ENCODE data around the gene SNX27. TPM values are rescaled to one million over a fixed set of nuclear protein-coding genes. Genes with fewer than 3 reads are reported as not detected.

The SNX27 gene
- total RNA-seq, 2 experiments from 2014 or later, result 13.2 to 13.3 TPM

GRCh38 chr1:151610142-151610541, 1.7 kb upstream of the SNX27 start:
- H3K27ac Mint-ChIP-seq, result no peak overlapping the region
- H3K9me3 Mint-ChIP-seq, result no peaks in the 10 kb centered on the region
- intact Hi-C loops (cut with DNase I, micrococcal nuclease), result loop anchor here in 1 of 2 experiments (2.0 kb wide), 1 partner anchor 151 kb away; the partner anchor contains the start of gene POGZ
- ATAC-seq (ENCODE audit: poor library complexity) (no peak), DNase-seq (no peak)
- peaks cover 20% of the 10 kb centered on the region for H3K36me3 Mint-ChIP-seq (ENCODE audit: low read depth)
- Histone ChIP-seq H3K27me3 (ENCODE audit: control insufficient read depth in 1 of 2, insufficient read depth in 2 of 2, low read length in 2 of 2) (no peaks in the 10 kb centered on the region), H3K36me3 (ENCODE audit: insufficient read depth, low read length) (peaks cover 2% of the 10 kb centered on the region), H3K27ac (ENCODE audit: low read depth in 1 of 2, low read length in 2 of 2) (no peak overlapping the region), H3K4me3 (ENCODE audit: low read length) (no peak overlapping the region), H3K9me3 (ENCODE audit: control insufficient read depth in 1 of 2, insufficient read depth in 1 of 2, low read length in 2 of 2) (no peaks in the 10 kb centered on the region), H3K4me1 (ENCODE audit: insufficient read depth, low read length) (peaks cover 18% of the 10 kb centered on the region)
- H3K4me1 Mint-ChIP-seq (ENCODE audit: low read depth), result peaks cover 32% of the 10 kb centered on the region
- TF ChIP-seq CTCF (IDR thresholded peaks at IDR 0.05), result no peak
- H3K4me3 Mint-ChIP-seq, result no peak overlapping the region
- H3K27me3 Mint-ChIP-seq, result peaks cover 24% of the 10 kb centered on the region
- ChIA-PET POLR2A (no interaction called here), CTCF (interaction anchor here (0.9 to 1.3 kb wide), 3 partner anchors 13 to 194 kb away, joined by 3 to 5 read pairs (median 3); no protein-coding TSS in a partner anchor)

DNA sequence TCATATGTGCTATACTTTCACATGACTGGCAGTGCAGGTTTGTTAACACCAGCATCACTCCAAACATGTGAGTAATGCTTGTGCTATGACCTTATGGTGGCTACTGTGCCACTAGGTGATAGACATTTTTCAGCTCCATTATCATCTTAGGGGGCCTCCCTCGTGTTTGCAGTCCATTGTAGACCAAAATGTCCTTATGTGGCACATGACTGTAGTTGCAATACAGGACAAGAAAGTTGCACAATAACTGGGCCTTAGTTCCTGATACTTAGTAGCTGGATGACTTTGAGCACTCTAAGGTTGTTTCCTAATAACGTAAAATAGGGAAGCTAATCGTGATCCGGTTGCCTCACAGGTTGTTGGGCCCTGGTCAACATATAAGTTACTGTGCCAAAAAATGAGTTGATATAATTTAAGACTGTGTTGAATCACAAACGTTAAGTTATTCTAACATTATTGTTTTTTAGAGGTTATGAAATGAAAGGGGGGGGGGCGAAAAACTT, 511 bp upstream of the SNX27 start:
- H3K4me1 Mint-ChIP-seq (ENCODE audit: low read depth), result peaks cover 44% of the 10 kb centered on the region

More for the DNA sequence above, 511 bp upstream of the SNX27 start:
- ATAC-seq (ENCODE audit: poor library complexity) (no peak), DNase-seq (peak in 3 of 14 experiments; percentile 35 to 73 (median 62))
- Histone ChIP-seq H3K27me3 (ENCODE audit: control insufficient read depth in 1 of 2, insufficient read depth in 2 of 2, low read length in 2 of 2) (no peaks in the 10 kb centered on the region), H3K9me3 (ENCODE audit: control insufficient read depth in 1 of 2, insufficient read depth in 1 of 2, low read length in 2 of 2) (no peaks in the 10 kb centered on the region), H3K36me3 (ENCODE audit: insufficient read depth, low read length) (peaks cover 4% of the 10 kb centered on the region), H3K4me1 (ENCODE audit: insufficient read depth, low read length) (peaks cover 19% of the 10 kb centered on the region), H3K4me3 (ENCODE audit: low read length) (peak overlapping the region; percentile 64), H3K27ac (ENCODE audit: low read depth in 1 of 2, low read length in 2 of 2) (peak overlapping the region; percentile 48 to 81)
- H3K36me3 Mint-ChIP-seq (ENCODE audit: low read depth), result peaks cover 20% of the 10 kb centered on the region
- no peaks in the 10 kb centered on the region for H3K9me3 Mint-ChIP-seq
- CTCF ChIA-PET, result interaction anchor here (1.0 kb wide), 1 partner anchor 18 kb away, joined by 4 read pairs; no protein-coding TSS in a partner anchor
- H3K27me3 Mint-ChIP-seq, result peaks cover 16% of the 10 kb centered on the region
- no peak for TF ChIP-seq CTCF (IDR thresholded peaks at IDR 0.05)
- peak overlapping the region; percentile 99 for H3K4me3 Mint-ChIP-seq
- POLR2A ChIA-PET, result interaction anchor here (1.4 kb wide), 1 partner anchor 285 kb away, joined by 4 read pairs; no protein-coding TSS in a partner anchor
- peak overlapping the region; percentile 85 for H3K27ac Mint-ChIP-seq
- intact Hi-C loops (cut with DNase I, micrococcal nuclease), result loop anchor here in 1 of 2 experiments (2.0 kb wide), 1 partner anchor 153 kb away; the partner anchor contains the start of gene POGZ

All from CD4-positive, alpha-beta T cell (primary cell).